AG09319 (cell line): ENCODE measurements around the gene CAGE1.

Experiments used
- DNase-seq: peaks from one replicate; pipeline ENCODE4 v3.0.0-alpha.2; 2010; ENCODE audit warnings: low read depth; ENCODE audit errors: extremely low read depth
- CTCF ChIP-seq: IDR thresholded peaks from 2 replicates; pipeline ENCODE4 v1.5.1; 2011; ENCODE audit warnings: low read depth, mild to moderate bottlenecking, inconsistent platforms, low read length, moderate library complexity

The CAGE1 gene

GRCh38 chr6:7311917-7312615, 77.5 kb downstream of the CAGE1 start:
- no peak for TF ChIP-seq CTCF
- DNase-seq, result no peak

- no peak for TF ChIP-seq CTCF
- DNase-seq, result no peak
Observed at GRCh38 chr6:7311176-7311575, 78.4 kb downstream of the CAGE1 start.

DNA sequence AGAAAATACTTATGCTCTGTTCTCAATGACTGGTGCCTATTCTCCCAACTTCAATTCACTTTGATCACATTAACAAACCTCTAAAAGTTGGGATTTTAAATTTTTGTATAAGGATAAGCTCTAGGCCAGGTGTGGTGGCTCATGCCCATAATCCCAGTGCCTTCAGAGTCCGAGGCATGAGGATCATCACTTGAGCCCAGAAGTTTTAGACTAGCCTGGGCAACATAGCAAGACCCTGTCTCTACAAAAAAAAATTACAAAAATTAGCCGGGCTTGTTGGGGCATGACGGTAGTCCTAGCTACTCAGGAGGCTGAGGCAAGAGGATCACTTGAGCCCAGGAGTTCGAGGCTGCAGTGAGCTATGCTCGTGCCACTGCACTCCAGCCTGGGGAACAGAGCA, 80.5 kb downstream of the CAGE1 start:
- TF ChIP-seq CTCF, result no peak

DNA sequence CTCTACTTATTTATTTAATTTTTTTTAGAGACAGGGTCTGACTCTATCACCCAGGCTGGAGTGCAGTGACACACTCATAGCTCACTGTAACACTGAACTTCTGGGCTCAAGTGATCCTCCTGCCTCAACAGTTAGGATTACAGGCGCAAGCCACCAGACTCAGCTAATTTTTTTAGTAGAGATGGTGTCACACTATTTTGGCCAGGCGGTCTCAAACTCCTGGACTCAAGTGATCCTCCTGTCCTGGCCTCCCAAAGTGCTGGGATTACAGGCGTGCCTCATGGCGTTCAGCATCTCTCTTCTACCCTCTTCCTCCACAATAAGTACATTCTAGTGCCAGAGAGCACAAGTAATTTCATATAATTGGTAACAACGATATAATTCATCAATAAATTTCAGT, 82.0 kb downstream of the CAGE1 start:
- no peak for TF ChIP-seq CTCF
- DNase-seq, result no peak

More for the DNA sequence above, 80.5 kb downstream of the CAGE1 start:
- no peak for DNase-seq

- no peak for TF ChIP-seq CTCF
- no peak for DNase-seq
Observed at GRCh38 chr6:7304821-7305220, 84.7 kb downstream of the CAGE1 start.

GRCh38 chr6:7301702-7302101, 87.8 kb downstream of the CAGE1 start:
- TF ChIP-seq CTCF, result no peak
- no peak for DNase-seq

- no peak for TF ChIP-seq CTCF
- no peak for DNase-seq
Observed at GRCh38 chr6:7300926-7301325, 88.6 kb downstream of the CAGE1 start.
